WERI-Rb-1 (cell line): Measurements from ENCODE around the gene EVL.

Source experiments
- DNase-seq: peaks from one replicate; pipeline ENCODE4 v3.0.0-alpha.2; 2020
- H3K27ac ChIP-seq: fragments of 250-450 bp; sonication (Bioruptor Pico); 2 replicates; pipeline ENCODE4 v1.5.1; 2020; ENCODE audit warnings: mild to moderate bottlenecking, moderate library complexity
- H3K27me3 ChIP-seq: fragments of 250-450 bp; sonication (Bioruptor Pico); 2 replicates; pipeline ENCODE4 v1.5.1; 2021; ENCODE audit warnings: mild to moderate bottlenecking, low read depth, moderate library complexity; ENCODE audit not compliant: insufficient read depth, severe bottlenecking
- H3K36me3 ChIP-seq: fragments of 250-450 bp; sonication (Bioruptor Pico); 2 replicates; pipeline ENCODE4 v1.5.1; 2020; ENCODE audit warnings: mild to moderate bottlenecking, moderate library complexity
- H3K4me3 ChIP-seq: 2 replicates; pipeline ENCODE4 v1.5.1; 2011; ENCODE audit warnings: low read depth, mild to moderate bottlenecking, control low read depth, low read length
- H3K9me3 ChIP-seq: fragments of 250-450 bp; sonication (Bioruptor Pico); 2 replicates; pipeline ENCODE4 v1.5.1; 2021; ENCODE audit warnings: mild to moderate bottlenecking, moderate library complexity; ENCODE audit not compliant: severe bottlenecking
- TF ChIP-seq, protein P1 (sequence below): IDR thresholded peaks from 2 replicates; pipeline ENCODE4 v1.5.1; 2011; ENCODE audit warnings: low read depth, mild to moderate bottlenecking, control low read depth, inconsistent platforms, low read length

EVL gene

DNA sequence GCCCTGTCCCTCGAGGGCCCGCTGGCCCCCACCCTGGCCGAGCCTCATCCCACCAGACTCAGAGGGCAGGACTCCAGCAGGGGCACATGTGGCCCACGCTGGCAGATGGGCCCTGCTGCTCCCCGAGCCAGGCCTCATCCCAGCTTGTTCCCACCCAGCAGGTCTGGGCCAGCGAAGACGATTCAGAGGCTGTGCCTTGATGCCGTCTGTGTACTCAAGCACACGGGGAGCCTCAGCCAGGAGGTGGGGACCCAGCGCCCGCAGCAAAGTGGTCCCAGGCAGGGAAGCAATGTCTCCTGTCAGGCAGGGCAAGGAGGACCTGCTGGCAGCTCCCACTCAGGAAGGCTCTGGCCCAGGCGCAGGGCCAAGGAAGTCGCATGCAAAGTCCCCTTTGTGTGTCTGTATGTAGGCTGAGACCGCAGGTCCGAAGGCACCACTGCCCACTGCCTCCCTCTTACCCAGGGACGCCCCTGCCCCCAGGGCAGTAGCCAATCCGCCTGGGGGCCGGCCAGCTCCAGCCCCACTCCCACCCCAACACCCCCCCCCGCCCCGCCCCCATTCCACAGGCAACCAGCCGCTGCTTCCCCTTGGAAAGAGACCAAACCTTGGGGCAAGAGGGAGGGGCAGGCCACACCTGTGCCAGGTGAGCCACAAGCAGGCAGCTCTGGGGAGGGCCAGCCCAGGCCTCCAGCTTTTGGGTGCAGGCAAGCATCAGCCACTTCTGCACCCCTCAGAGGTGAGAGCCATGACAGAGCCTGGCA lies 84.8 kb downstream of the EVL start:
- Histone ChIP-seq H3K27me3 (no peaks in the 10 kb centered on the region), H3K4me3 (no peak overlapping the region), H3K9me3 (peaks cover 7% of the 10 kb centered on the region), H3K27ac (no peak overlapping the region), H3K36me3 (no peaks in the 10 kb centered on the region)
- TF ChIP-seq, protein P1, sequence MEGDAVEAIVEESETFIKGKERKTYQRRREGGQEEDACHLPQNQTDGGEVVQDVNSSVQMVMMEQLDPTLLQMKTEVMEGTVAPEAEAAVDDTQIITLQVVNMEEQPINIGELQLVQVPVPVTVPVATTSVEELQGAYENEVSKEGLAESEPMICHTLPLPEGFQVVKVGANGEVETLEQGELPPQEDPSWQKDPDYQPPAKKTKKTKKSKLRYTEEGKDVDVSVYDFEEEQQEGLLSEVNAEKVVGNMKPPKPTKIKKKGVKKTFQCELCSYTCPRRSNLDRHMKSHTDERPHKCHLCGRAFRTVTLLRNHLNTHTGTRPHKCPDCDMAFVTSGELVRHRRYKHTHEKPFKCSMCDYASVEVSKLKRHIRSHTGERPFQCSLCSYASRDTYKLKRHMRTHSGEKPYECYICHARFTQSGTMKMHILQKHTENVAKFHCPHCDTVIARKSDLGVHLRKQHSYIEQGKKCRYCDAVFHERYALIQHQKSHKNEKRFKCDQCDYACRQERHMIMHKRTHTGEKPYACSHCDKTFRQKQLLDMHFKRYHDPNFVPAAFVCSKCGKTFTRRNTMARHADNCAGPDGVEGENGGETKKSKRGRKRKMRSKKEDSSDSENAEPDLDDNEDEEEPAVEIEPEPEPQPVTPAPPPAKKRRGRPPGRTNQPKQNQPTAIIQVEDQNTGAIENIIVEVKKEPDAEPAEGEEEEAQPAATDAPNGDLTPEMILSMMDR = no peak
- DNase-seq = no peak

DNA sequence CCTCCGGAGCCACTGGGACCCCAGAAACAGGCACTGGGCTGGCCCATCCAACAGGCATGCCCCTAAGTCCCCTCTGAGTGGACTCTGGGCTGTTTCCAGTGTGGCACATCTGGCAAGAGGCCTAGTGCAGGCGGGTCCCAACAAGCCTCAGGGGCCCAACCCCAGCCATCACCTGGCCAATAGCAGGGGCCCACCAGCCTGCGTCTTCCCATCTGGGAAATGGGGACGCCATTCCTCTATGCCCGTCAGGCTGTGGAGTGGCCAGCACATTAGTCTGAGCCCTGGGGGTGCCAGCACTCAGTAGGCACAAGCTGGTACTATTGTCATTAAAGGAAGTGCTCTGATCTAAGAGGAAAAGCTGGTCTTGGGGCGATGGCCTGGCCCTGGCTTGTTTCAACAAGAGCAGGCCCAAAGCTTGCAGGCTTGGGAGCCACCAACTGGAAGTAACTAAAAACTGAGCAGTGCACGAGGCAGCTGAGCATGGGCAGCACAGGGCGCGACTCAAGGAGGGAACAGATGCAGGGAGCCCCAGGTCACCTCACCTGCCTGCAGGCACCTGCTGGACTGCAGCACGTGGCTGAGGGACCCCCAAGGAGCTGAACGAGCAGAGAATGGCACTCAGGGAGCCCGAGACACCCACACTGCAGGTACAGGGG lies 85.8 kb downstream of the EVL start:
- TF ChIP-seq, protein P1 = no peak
- peaks cover 7% of the 10 kb centered on the region for H3K9me3 ChIP-seq
- no peak for DNase-seq
- H3K36me3 ChIP-seq = no peaks in the 10 kb centered on the region
- H3K27me3 ChIP-seq = no peaks in the 10 kb centered on the region
- H3K4me3 ChIP-seq = no peak overlapping the region
- no peak overlapping the region for H3K27ac ChIP-seq

- peaks cover 7% of the 10 kb centered on the region for H3K9me3 ChIP-seq
- no peak overlapping the region for H3K4me3 ChIP-seq
- no peaks in the 10 kb centered on the region for H3K27me3 ChIP-seq
- H3K27ac ChIP-seq = no peak overlapping the region
- TF ChIP-seq, protein P1 = no peak
- H3K36me3 ChIP-seq = no peaks in the 10 kb centered on the region
- no peak for DNase-seq
Observed at GRCh38 chr14:100152091-100152490, 86.9 kb downstream of the EVL start.

GRCh38 chr14:100153560-100153959 lies 88.3 kb downstream of the EVL start:
- TF ChIP-seq, protein P1 = no peak
- DNase-seq = no peak
- no peak overlapping the region for H3K4me3 ChIP-seq
- no peak overlapping the region for H3K27ac ChIP-seq
- peaks cover under 1% of the 10 kb centered on the region for H3K27me3 ChIP-seq
- H3K9me3 ChIP-seq = peaks cover 7% of the 10 kb centered on the region
- H3K36me3 ChIP-seq = no peaks in the 10 kb centered on the region

- TF ChIP-seq, protein P1 = peak; percentile 89
- Histone ChIP-seq H3K36me3 (no peaks in the 10 kb centered on the region), H3K9me3 (peaks cover 10% of the 10 kb centered on the region), H3K27ac (no peak overlapping the region), H3K4me3 (no peak overlapping the region), H3K27me3 (peaks cover 13% of the 10 kb centered on the region)
- peak; percentile 84 for DNase-seq
Observed at GRCh38 chr14:100155049-100155621, 89.9 kb downstream of the EVL start.
